ENCODE data around the gene IRAK2.

DNA sequence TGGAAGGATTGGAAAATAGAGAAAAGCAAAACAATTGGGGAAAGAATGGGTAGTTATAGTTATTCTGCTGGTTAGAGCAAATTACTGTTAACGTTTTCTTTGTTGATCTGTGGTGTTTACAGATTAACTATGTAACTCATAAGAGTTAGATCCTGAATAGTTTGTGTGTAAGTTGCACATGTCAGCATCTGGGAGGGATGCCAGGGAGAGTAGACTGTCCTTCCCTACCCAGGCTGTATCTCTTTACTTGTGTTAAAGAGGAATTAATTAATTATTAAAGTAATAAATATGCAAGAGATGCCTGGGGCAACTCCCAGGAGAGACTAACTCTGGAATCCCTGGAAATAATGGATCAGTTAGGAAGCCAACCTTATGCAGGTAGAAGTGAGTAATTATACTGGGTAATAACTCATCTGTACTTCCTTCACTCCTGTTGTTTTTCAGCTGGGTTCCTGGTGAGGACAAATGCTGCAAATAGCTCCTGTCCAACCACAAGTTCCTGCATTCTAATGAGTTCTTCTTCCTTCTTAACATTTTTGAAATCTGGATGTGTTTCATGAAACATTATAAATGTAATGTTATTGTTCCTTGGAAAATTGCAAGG is 109.1 kb downstream of the IRAK2 start:
- no peak for TF ChIP-seq EZH2 (IDR thresholded peaks at IDR 0.05)
- TF ChIP-seq, protein P1, sequence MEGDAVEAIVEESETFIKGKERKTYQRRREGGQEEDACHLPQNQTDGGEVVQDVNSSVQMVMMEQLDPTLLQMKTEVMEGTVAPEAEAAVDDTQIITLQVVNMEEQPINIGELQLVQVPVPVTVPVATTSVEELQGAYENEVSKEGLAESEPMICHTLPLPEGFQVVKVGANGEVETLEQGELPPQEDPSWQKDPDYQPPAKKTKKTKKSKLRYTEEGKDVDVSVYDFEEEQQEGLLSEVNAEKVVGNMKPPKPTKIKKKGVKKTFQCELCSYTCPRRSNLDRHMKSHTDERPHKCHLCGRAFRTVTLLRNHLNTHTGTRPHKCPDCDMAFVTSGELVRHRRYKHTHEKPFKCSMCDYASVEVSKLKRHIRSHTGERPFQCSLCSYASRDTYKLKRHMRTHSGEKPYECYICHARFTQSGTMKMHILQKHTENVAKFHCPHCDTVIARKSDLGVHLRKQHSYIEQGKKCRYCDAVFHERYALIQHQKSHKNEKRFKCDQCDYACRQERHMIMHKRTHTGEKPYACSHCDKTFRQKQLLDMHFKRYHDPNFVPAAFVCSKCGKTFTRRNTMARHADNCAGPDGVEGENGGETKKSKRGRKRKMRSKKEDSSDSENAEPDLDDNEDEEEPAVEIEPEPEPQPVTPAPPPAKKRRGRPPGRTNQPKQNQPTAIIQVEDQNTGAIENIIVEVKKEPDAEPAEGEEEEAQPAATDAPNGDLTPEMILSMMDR (IDR thresholded peaks at IDR 0.05) = no peak
